Colonic mucosa (tissue), 4 donors: ENCODE data around the gene ACACB. TPM values are rescaled to one million over a fixed set of nuclear protein-coding genes. Genes with fewer than 3 reads are reported as not detected.
"Not testable (repeated sequence)": the region's sequence is repeated elsewhere in the genome, so short reads cannot be mapped to it uniquely, and the experiment has no call there.

Experiments used
- DNase-seq: peaks from one replicate; pipeline ENCODE4 v3.0.0-alpha.2; 2020
- H3K27ac ChIP-seq: fragments of 200-600 bp; one replicate; pipeline ENCODE4 v1.8.0; 2021
- H3K27me3 ChIP-seq: fragments of 200-600 bp; one replicate; pipeline ENCODE4 v1.8.0; 2021
- H3K36me3 ChIP-seq: fragments of 200-600 bp; one replicate; pipeline ENCODE4 v1.8.0; 2021
- H3K4me1 ChIP-seq: fragments of 200-600 bp; one replicate; pipeline ENCODE4 v1.8.0; 2021; ENCODE audit warnings: mild to moderate bottlenecking
- H3K4me3 ChIP-seq: fragments of 200-600 bp; one replicate; pipeline ENCODE4 v1.8.0; 2021
- H3K9ac ChIP-seq, 2 donors: one replicate each; pipeline ENCODE4 v1.7.0; 2013; ENCODE audit warnings: control low read depth in 2 of 2, low read depth in 2 of 2, low read length in 2 of 2
- H3K9me3 ChIP-seq: fragments of 200-600 bp; one replicate; pipeline ENCODE4 v1.8.0; 2021
- intact Hi-C: fragments of 100-400 bp; cut with DNase I; formaldehyde crosslinking; loops from one replicate; pipeline ENCODE4 v1.14.1; 2022
- total RNA-seq, 2 donors: library from RNA; stranded (reverse); fragmentation: NEBNext Ultra II Directional in 1 of 2; extraction: Animal tissue kit (Norgen Biotek cat#: 25700) in 1 of 2; gene quantifications; one replicate each; pipeline ENCODE4 v1.2.1, GENCODE V29; 2021
- TF ChIP-seq, protein P1 (sequence below): fragments of 200-600 bp; IDR thresholded peaks from one replicate; pipeline ENCODE4 v1.8.0; 2022; ENCODE audit warnings: antibody characterized with exemption, mild to moderate bottlenecking
- donor health status: healthy.
- donor health status: DM: no; HTN: no; CAD: no.
- donor health status: DM: no; HTN: no; CAD: no.

The ACACB gene
- total RNA-seq, 2 donors from 2014 or later: 21.3 to 32.8 TPM

DNA sequence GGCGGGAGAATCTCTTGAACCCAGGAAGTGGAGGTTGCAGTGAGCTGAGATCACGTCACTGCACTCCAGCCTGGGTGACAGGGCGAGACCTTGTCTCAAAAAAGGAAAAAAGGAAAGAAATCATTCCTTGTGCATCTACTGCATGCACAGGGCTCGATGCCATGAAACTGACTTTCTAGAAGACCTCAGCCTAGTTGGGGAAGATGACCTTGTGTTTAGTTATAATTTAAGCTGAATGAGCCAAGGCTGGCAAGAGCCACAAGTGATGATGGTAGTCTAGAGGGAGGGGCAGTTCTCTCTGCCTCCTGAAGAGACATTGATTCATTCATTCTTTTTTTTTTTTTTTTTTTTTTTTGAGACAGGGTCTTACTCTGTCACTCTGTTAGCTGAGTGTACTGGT, 24.2 kb downstream of the ACACB start:
- no peak for DNase-seq
- no peak overlapping the region for H3K4me3 ChIP-seq
- intact Hi-C loops: no loop called here
- no peaks in the 10 kb centered on the region for H3K9me3 ChIP-seq
- no peaks in the 10 kb centered on the region for H3K36me3 ChIP-seq
- TF ChIP-seq, protein P1, sequence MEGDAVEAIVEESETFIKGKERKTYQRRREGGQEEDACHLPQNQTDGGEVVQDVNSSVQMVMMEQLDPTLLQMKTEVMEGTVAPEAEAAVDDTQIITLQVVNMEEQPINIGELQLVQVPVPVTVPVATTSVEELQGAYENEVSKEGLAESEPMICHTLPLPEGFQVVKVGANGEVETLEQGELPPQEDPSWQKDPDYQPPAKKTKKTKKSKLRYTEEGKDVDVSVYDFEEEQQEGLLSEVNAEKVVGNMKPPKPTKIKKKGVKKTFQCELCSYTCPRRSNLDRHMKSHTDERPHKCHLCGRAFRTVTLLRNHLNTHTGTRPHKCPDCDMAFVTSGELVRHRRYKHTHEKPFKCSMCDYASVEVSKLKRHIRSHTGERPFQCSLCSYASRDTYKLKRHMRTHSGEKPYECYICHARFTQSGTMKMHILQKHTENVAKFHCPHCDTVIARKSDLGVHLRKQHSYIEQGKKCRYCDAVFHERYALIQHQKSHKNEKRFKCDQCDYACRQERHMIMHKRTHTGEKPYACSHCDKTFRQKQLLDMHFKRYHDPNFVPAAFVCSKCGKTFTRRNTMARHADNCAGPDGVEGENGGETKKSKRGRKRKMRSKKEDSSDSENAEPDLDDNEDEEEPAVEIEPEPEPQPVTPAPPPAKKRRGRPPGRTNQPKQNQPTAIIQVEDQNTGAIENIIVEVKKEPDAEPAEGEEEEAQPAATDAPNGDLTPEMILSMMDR: no peak
- H3K27ac ChIP-seq: no peak overlapping the region
- no peaks in the 10 kb centered on the region for H3K27me3 ChIP-seq
- H3K4me1 ChIP-seq: no peaks in the 10 kb centered on the region
- no peak overlapping the region for H3K9ac ChIP-seq

DNA sequence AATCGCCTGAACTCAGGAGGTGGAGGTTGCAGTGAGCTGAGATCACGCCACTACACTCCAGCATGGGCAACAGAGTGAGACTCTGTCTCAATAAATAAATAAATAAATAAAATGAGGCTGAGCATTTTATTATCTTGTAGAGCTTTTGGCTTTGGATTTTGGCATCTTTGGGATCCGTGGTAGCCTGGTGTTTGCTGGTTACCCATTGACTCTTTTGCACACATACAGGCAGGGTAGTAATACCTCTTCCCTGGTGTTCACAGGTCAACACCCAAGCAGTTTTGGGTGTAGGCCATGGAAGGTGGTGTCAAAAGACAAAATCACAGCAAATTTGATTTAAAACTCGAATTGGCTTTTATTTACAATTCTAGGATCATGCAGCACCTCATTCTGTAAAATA, 27.8 kb downstream of the ACACB start:
- TF ChIP-seq, protein P1: no peak
- Histone ChIP-seq H3K4me3 (no peak overlapping the region), H3K9ac (no peak overlapping the region), H3K4me1 (no peaks in the 10 kb centered on the region), H3K36me3 (no peaks in the 10 kb centered on the region), H3K27me3 (no peaks in the 10 kb centered on the region), H3K9me3 (no peaks in the 10 kb centered on the region), H3K27ac (no peak overlapping the region)
- intact Hi-C loops: no loop called here
- no peak for DNase-seq

DNA sequence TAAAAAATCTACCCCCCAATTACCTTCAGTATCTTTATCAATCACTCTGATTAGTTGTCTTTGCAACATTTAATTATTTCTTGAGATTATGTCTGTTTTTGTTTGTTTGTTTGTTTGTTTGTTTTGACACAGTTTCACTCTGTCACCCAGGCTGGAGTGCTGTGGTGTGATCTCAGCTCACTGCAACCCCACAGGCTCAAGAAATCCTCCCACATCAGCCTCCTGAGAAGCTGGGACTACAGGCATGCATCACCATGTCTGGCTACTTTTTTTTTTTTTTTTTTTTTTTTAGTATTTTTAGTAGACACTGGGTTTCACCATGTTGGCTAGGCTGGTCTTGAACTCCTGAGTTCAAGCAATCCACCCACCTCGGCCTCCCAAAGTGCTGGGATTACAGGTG, 30.7 kb downstream of the ACACB start:
- H3K27me3 ChIP-seq, H3K9ac ChIP-seq, H3K4me1 ChIP-seq, DNase-seq, H3K9me3 ChIP-seq, intact Hi-C loops, H3K27ac ChIP-seq, H3K36me3 ChIP-seq, H3K4me3 ChIP-seq: not testable (repeated sequence)

DNA sequence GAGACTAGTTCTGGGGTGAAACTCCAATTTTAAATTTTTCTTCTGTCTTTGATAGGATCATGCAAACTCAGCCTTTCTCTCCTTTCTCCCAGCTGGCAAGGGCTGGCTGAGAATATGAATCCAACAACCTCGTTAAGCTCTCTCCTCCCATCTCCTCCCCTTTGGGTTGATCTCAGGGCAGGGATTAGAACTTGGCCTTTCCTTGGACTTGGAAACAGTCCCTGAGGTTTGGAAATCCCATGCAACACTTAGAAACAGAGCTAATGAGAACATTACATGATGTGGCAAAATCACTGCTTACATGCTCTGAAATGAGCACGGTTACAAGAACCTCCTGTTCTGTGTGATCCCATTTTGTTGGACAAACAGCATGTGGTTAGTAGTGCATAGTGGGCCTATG, 31.6 kb downstream of the ACACB start:
- peak; percentile 50 for DNase-seq
- no peaks in the 10 kb centered on the region for H3K27me3 ChIP-seq
- TF ChIP-seq, protein P1: no peak
- no peaks in the 10 kb centered on the region for H3K36me3 ChIP-seq
- no peaks in the 10 kb centered on the region for H3K9me3 ChIP-seq
- no peak overlapping the region for H3K27ac ChIP-seq
- H3K9ac ChIP-seq: no peak overlapping the region
- H3K4me3 ChIP-seq: no peak overlapping the region
- intact Hi-C loops: no loop called here
- no peaks in the 10 kb centered on the region for H3K4me1 ChIP-seq

DNA sequence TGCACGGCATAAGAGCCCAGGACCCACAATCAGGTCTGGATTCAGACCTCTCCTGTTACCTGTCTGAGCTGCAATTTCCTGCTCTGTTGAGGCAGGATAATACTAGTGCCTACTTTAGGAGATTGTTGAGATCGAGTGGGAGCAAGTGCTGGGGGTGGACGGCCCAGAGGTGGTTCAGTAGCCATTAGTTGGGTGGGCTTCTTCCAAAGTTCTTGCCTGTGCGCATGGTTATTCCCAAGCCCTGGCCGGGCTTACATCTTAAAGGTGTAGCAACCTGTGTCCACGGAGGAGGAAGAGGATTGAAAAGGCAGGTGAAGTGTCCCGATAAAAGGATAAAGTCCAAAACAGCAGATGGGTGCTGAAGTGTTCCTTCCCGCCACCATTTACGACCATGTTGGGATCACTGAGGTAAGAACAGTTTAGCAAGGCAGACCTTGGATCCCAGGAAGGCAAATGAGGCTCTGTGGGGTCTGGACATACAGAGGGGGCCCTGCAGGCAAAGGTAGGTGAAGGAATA, 33.8 kb downstream of the ACACB start:
- no peaks in the 10 kb centered on the region for H3K27me3 ChIP-seq
- H3K9me3 ChIP-seq: no peaks in the 10 kb centered on the region
- H3K4me3 ChIP-seq: no peak overlapping the region
- no peaks in the 10 kb centered on the region for H3K36me3 ChIP-seq
- H3K27ac ChIP-seq: no peak overlapping the region
- TF ChIP-seq, protein P1: no peak
- intact Hi-C loops: no loop called here
- no peak overlapping the region for H3K9ac ChIP-seq
- H3K4me1 ChIP-seq: peaks cover under 1% of the 10 kb centered on the region
- DNase-seq: peak; percentile 30

DNA sequence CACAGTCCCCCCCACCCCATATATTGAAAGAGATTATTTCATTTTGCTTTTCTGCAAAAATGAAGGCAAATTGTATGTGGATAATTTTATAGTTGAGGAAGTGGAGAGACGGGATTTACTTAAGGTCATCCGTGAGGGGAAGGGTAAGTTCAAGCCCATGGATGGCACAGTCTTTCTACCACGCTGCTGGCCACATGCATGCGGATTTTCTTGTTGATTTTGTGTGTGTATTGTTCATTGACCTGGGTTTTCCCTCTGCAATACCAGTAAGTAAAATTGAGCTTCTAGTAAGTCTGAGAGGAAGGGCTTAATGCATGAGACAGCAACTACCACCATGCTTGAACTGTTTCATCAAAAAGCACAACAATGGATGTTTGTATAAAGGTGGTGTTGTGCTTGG, 35.1 kb downstream of the ACACB start:
- no peaks in the 10 kb centered on the region for H3K36me3 ChIP-seq
- no peak overlapping the region for H3K27ac ChIP-seq
- intact Hi-C loops: no loop called here
- H3K27me3 ChIP-seq: no peaks in the 10 kb centered on the region
- H3K9ac ChIP-seq: no peak overlapping the region
- no peak overlapping the region for H3K4me3 ChIP-seq
- no peak for DNase-seq
- TF ChIP-seq, protein P1: no peak
- H3K4me1 ChIP-seq: peaks cover 5% of the 10 kb centered on the region
- no peaks in the 10 kb centered on the region for H3K9me3 ChIP-seq
